H1 (cell line): ENCODE measurements around the gene PRSS53. TPM values are rescaled to one million over a fixed set of nuclear protein-coding genes. Genes with fewer than 3 reads are reported as not detected.

ENCODE experiments used
- CTCF ChIA-PET: fragments of 300-600 bp; sonication (Branson Sonifier 250); formaldehyde crosslinking; loops from one replicate; lab custom pipeline; 2021; ENCODE audit not compliant: partially characterized antibody; lab: Charles Lee
- POLR2A ChIA-PET: fragments of 300-600 bp; sonication (Branson Sonifier 250); formaldehyde crosslinking; loops from one replicate; lab custom pipeline; 2021; ENCODE audit warnings: inconsistent platforms; ENCODE audit not compliant: partially characterized antibody; lab: Charles Lee
- DNase-seq, 2 experiments: peaks; one replicate each; pipeline versions ENCODE4 v3.0.0 to v3.0.0-alpha.2; 2010 to 2022; ENCODE audit warnings: low spot score in 2 of 2, low read depth in 1 of 2, mixed read lengths in 1 of 2
- FAIRE-seq: peaks from 2 replicates; lab custom pipeline; 2011; peaks lifted over from hg19 to GRCh38; lab: Jason Lieb, UNC
- H2AFZ ChIP-seq: 2 replicates; pipeline ENCODE4 v1.8.1; 2012; ENCODE audit warnings: low read length, inconsistent platforms
- H2AK5ac ChIP-seq: 2 replicates; pipeline ENCODE4 v1.6.1; 2013; ENCODE audit warnings: low read depth, low read length
- H2BK120ac ChIP-seq: replicated peaks from 2 replicates; pipeline ENCODE3; 2013; ENCODE audit warnings: low read depth, low read length, inconsistent platforms
- H2BK12ac ChIP-seq: 2 replicates; pipeline ENCODE4 v1.6.1; 2013; ENCODE audit warnings: low read depth, low read length
- H2BK15ac ChIP-seq: 2 replicates; pipeline ENCODE4 v1.6.1; 2013; ENCODE audit warnings: low read length
- H2BK20ac ChIP-seq: 2 replicates; pipeline ENCODE4 v1.6.1; 2013; ENCODE audit warnings: low read length
- H2BK5ac ChIP-seq: 2 replicates; pipeline ENCODE4 v1.6.1; 2013; ENCODE audit warnings: low read depth, low read length
- H3K14ac ChIP-seq: 2 replicates; pipeline ENCODE4 v1.6.1; 2013; ENCODE audit warnings: inconsistent platforms; ENCODE audit not compliant: insufficient read length
- H3K18ac ChIP-seq: 2 replicates; pipeline ENCODE4 v1.6.1; 2013; ENCODE audit warnings: low read length; ENCODE audit errors: extremely low read depth
- H3K23ac ChIP-seq: 2 replicates; pipeline ENCODE4 v1.6.1; 2013; ENCODE audit warnings: inconsistent platforms; ENCODE audit not compliant: insufficient read length
- H3K23me2 ChIP-seq: 2 replicates; pipeline ENCODE4 v1.6.1; 2013; ENCODE audit warnings: low read depth, low read length
- H3K27ac ChIP-seq: 2 replicates; pipeline ENCODE4 v1.6.1; 2011; ENCODE audit warnings: low read depth, low read length, inconsistent platforms
- H3K27me3 ChIP-seq, 4 experiments: replicated peaks in 1 of 4; 1 replicate in 1 of 4; 2 replicates in 3 of 4; pipeline versions ENCODE4 v1.6.1 to v1.8.1; 2011 to 2013; ENCODE audit warnings: low read length in 3 of 4, mild to moderate bottlenecking in 3 of 4, inconsistent platforms in 2 of 4, mixed read lengths in 2 of 4, moderate library complexity in 1 of 4; ENCODE audit not compliant: control insufficient read depth in 3 of 4, insufficient read depth in 3 of 4; ENCODE audit errors: extremely low read depth in 1 of 4
- H3K36me3 ChIP-seq, 4 experiments: 2 replicates each; pipeline versions ENCODE4 v1.6.1 to v1.8.1; 2011 to 2013; ENCODE audit warnings: mild to moderate bottlenecking in 4 of 4, low read length in 3 of 4, moderate library complexity in 2 of 4, control low read depth in 1 of 4, inconsistent platforms in 1 of 4; ENCODE audit not compliant: insufficient read depth in 4 of 4, control insufficient read depth in 2 of 4
- H3K4ac ChIP-seq: replicated peaks from 2 replicates; pipeline ENCODE3; 2013; ENCODE audit warnings: low read length, low read depth, mixed read lengths, inconsistent platforms; ENCODE audit not compliant: insufficient read length
- H3K4me1 ChIP-seq, 4 experiments: replicated peaks in 1 of 4; 1 replicate in 1 of 4; 2 replicates in 3 of 4; pipeline versions ENCODE4 v1.6.1 to v1.8.1; 2011 to 2013; ENCODE audit warnings: low read length in 3 of 4, inconsistent platforms in 2 of 4, mixed read lengths in 1 of 4; ENCODE audit not compliant: insufficient read depth in 4 of 4, control insufficient read depth in 3 of 4
- H3K4me2 ChIP-seq, 2 experiments: 2 replicates each; pipeline versions ENCODE4 v1.6.1 to v1.8.1; 2011 to 2013; ENCODE audit warnings: low read depth in 2 of 2, low read length in 2 of 2, control low read depth in 1 of 2, inconsistent platforms in 1 of 2, mild to moderate bottlenecking in 1 of 2; ENCODE audit not compliant: insufficient read depth in 1 of 2
- H3K4me3 ChIP-seq, 4 experiments: fragments of 200-600, 300-600 bp in 1 of 4; sonication (generic), shearing (Covaris generic), sonication (Bioruptor Twin) in 1 of 4; 2 replicates each; pipeline versions ENCODE4 v1.5.1 to v1.8.1; 2011 to 2016; ENCODE audit warnings: low read length in 4 of 4, low read depth in 3 of 4, control low read depth in 2 of 4, inconsistent platforms in 2 of 4, mild to moderate bottlenecking in 2 of 4, mixed read lengths in 1 of 4, moderate library complexity in 1 of 4; ENCODE audit not compliant: insufficient read depth in 2 of 4; ENCODE audit errors: extremely low read depth in 1 of 4
- H3K56ac ChIP-seq: replicated peaks from 2 replicates; pipeline ENCODE3; 2013; ENCODE audit warnings: low read depth, mild to moderate bottlenecking, mixed read lengths, low read length, inconsistent platforms; ENCODE audit not compliant: insufficient read length
- H3K79me1 ChIP-seq: 2 replicates; pipeline ENCODE4 v1.6.1; 2013; ENCODE audit warnings: low read depth, low read length, control low read depth
- H3K79me2 ChIP-seq, 2 experiments: 2 replicates each; pipeline versions ENCODE4 v1.6.1 to v1.8.1; 2012 to 2013; ENCODE audit warnings: low read length in 2 of 2, mild to moderate bottlenecking in 2 of 2, inconsistent platforms in 1 of 2; ENCODE audit not compliant: insufficient read depth in 2 of 2, control insufficient read depth in 1 of 2
- H3K9ac ChIP-seq, 4 experiments: replicated peaks in 1 of 4; 1 replicate in 1 of 4; 2 replicates in 3 of 4; pipeline versions ENCODE4 v1.6.1 to v1.8.1; 2011 to 2013; ENCODE audit warnings: low read depth in 3 of 4, low read length in 3 of 4, control low read depth in 2 of 4, mild to moderate bottlenecking in 2 of 4, moderate library complexity in 2 of 4, inconsistent platforms in 1 of 4; ENCODE audit errors: extremely low read depth in 1 of 4
- H3K9me3 ChIP-seq, 2 experiments: 2 replicates each; pipeline versions ENCODE4 v1.6.1 to v1.8.1; 2012 to 2013; ENCODE audit warnings: mild to moderate bottlenecking in 2 of 2, moderate library complexity in 2 of 2, control low read depth in 1 of 2, inconsistent platforms in 1 of 2, low read depth in 1 of 2, low read length in 1 of 2, mixed read lengths in 1 of 2; ENCODE audit not compliant: insufficient read depth in 2 of 2
- H4K20me1 ChIP-seq, 2 experiments: replicated peaks in 1 of 2; 2 replicates each; pipeline versions ENCODE3 to v1.8.1; 2011 to 2013; ENCODE audit warnings: inconsistent platforms in 2 of 2, low read length in 2 of 2, mild to moderate bottlenecking in 1 of 2; ENCODE audit not compliant: insufficient read depth in 2 of 2, control insufficient read depth in 1 of 2
- H4K5ac ChIP-seq: 2 replicates; pipeline ENCODE4 v1.6.1; 2013; ENCODE audit warnings: low read length, low read depth, mixed read lengths, inconsistent platforms; ENCODE audit not compliant: insufficient read length
- H4K8ac ChIP-seq: 2 replicates; pipeline ENCODE4 v1.8.0; 2013; ENCODE audit warnings: mild to moderate bottlenecking, moderate library complexity, low read length, inconsistent platforms; ENCODE audit not compliant: insufficient read depth; ENCODE audit errors: extremely low read depth
- H4K91ac ChIP-seq: replicated peaks from 2 replicates; pipeline ENCODE3; 2013; ENCODE audit warnings: low read length, mixed read lengths, inconsistent platforms; ENCODE audit not compliant: insufficient read length
- ASH2L ChIP-seq: fragments of 200-600, 300-600 bp; sonication (generic); IDR thresholded peaks from one replicate; pipeline ENCODE4 v1.7.1; 2017; ENCODE audit warnings: low read length
- CBX8 ChIP-seq: fragments of 300-800, 300-1000 bp; sonication (generic); IDR thresholded peaks from 2 replicates; pipeline ENCODE4 v1.7.1; 2016; ENCODE audit warnings: low read depth, low read length, borderline replicate concordance
- FOSL1 ChIP-seq: IDR thresholded peaks from 2 replicates; pipeline ENCODE4 v1.6.1; 2011; ENCODE audit warnings: mild to moderate bottlenecking, low read depth, low read length, moderate library complexity; ENCODE audit not compliant: insufficient read depth
- HDAC6 ChIP-seq: IDR thresholded peaks from one replicate; pipeline ENCODE4 v1.7.1; 2012; ENCODE audit warnings: low read depth, mild to moderate bottlenecking, inconsistent platforms, low read length, moderate library complexity
- NANOG ChIP-seq: IDR thresholded peaks from 2 replicates; pipeline ENCODE4 v1.6.1; 2011; ENCODE audit warnings: low read length, low read depth, mild to moderate bottlenecking, inconsistent platforms; ENCODE audit not compliant: insufficient read depth, poor library complexity, severe bottlenecking
- RBBP5 ChIP-seq: IDR thresholded peaks from 2 replicates; pipeline ENCODE4 v1.7.1; 2012; ENCODE audit warnings: low read depth, mild to moderate bottlenecking, inconsistent platforms, low read length, moderate library complexity, borderline replicate concordance
- RFX5 ChIP-seq: IDR thresholded peaks from 2 replicates; pipeline ENCODE4 v1.6.1; 2011; ENCODE audit warnings: low read depth, low read length, improper control_type of control experiment, borderline replicate concordance
- RNF2 ChIP-seq: fragments of 200-900, 300-1000 bp; sonication (generic); IDR thresholded peaks from 2 replicates; pipeline ENCODE4 v1.7.1; 2016; ENCODE audit warnings: borderline replicate concordance, low read depth, mild to moderate bottlenecking, antibody characterized with exemption, low read length; ENCODE audit not compliant: poor library complexity, severe bottlenecking; ENCODE audit errors: missing control alignments
- RXRA ChIP-seq: IDR thresholded peaks from 2 replicates; pipeline ENCODE4 v1.6.1; 2011; ENCODE audit warnings: low read depth, mild to moderate bottlenecking, low read length, moderate library complexity; ENCODE audit not compliant: insufficient read depth
- SIN3A ChIP-seq, 2 experiments: IDR thresholded peaks in 1 of 2; conservative IDR thresholded peaks in 1 of 2; 2 replicates each; pipeline ENCODE4 v1.6.1; 2011 to 2012; ENCODE audit warnings: low read length in 2 of 2, improper control_type of control experiment in 1 of 2, low read depth in 1 of 2, mild to moderate bottlenecking in 1 of 2
- SRF ChIP-seq: IDR thresholded peaks from 2 replicates; pipeline ENCODE4 v1.6.1; 2011; ENCODE audit warnings: mild to moderate bottlenecking, low read depth, low read length, moderate library complexity
- TBP ChIP-seq: IDR thresholded peaks from 2 replicates; pipeline ENCODE4 v1.6.1; 2011; ENCODE audit warnings: low read depth, low read length, improper control_type of control experiment
- ZNF274 ChIP-seq: IDR thresholded peaks from 2 replicates; pipeline ENCODE4 v1.7.0; 2012; ENCODE audit warnings: low read length, borderline replicate concordance; ENCODE audit errors: extremely low read depth
- WGBS, 2 experiments: shearing (Covaris generic) in 1 of 2; methylation state at CpG; one replicate each; pipeline versions ENCODE4 v1.1.6 to v1.1.7; 2013 to 2015; ENCODE audit warnings: low lambda C conversion rate in 2 of 2, mixed read lengths in 2 of 2, inconsistent platforms in 1 of 2, low coverage in 1 of 2, missing lambda C conversion rate in 1 of 2; ENCODE audit not compliant: insufficient replicate concordance in 2 of 2, insufficient coverage in 1 of 2, insufficient read length in 1 of 2; ENCODE audit errors: extremely low coverage in 1 of 2, missing lambda C conversion rate in 1 of 2; 5-methylcytosine and 5-hydroxymethylcytosine counted together
- polyA plus RNA-seq, 7 experiments: library from polyadenylated mRNA; depleted of rRNA in 3 of 7; stranded (reverse) in 5 of 7; unstranded in 2 of 7; fragments of >200 nt in 5 of 7; fragments of 200-250 nt in 2 of 7; gene quantifications; 1 replicate in 5 of 7; 2 replicates in 1 of 7; 4 replicates in 1 of 7; pipeline versions ENCODE4 v1.2.1 to v1.2.3, GENCODE V29; 2011 to 2013; ENCODE audit warnings: missing spikeins in 2 of 7, mixed read lengths in 2 of 7
- total RNA-seq: library from RNA; stranded (reverse); fragmentation: NEBNext Ultra II Directional; extraction: Animal tissue kit (Norgen Biotek cat#: 25700); gene quantifications from 2 replicates; pipeline ENCODE4 v1.2.1, GENCODE V29; 2021

The PRSS53 gene
- total and polyA plus RNA-seq, 2 of the 8 experiments (the other 6 are each of a cell fraction or from before 2014, with no cell fraction given): 1.7 to 2.6 TPM

DNA sequence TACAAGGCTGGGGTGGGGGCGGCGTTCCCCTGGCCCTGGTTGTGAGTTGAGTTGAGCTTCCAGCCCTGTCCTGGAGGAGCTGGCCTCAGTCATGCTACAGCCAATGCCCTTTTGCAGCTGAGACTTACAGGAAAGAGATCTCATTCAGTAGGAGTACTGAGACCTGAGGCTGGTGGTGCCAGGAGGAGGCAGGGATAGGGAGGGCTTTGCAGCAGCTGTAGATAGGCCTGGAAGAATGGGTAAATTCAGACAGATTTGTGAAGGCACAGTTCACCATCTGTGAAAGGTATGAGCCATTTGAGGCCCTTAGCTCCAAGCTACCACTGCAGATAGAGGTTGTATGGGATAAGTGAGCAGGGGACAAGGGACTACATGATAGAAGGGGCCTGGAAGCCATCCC is 49.8 kb downstream of the PRSS53 start:
- Histone ChIP-seq H3K9ac (no peak overlapping the region), H3K9me3 (no peaks in the 10 kb centered on the region), H2BK120ac (no peak overlapping the region), H4K20me1 (peaks cover 0 to 5% of the 10 kb centered on the region in 2 experiments), H2AK5ac (no peak overlapping the region), H3K4ac (no peak overlapping the region), H2BK20ac (no peak overlapping the region), H3K27me3 (no peaks in the 10 kb centered on the region), H4K5ac (no peak overlapping the region), H2AFZ (no peak overlapping the region), H2BK5ac (no peak overlapping the region), H3K27ac (no peak overlapping the region), H3K23ac (no peak overlapping the region), H3K4me2 (no peak overlapping the region), H4K91ac (no peak overlapping the region), H3K79me1 (no peaks in the 10 kb centered on the region; the same call in 1 of the 2 replicates), H3K14ac (no peak overlapping the region), H3K23me2 (peaks cover 3% of the 10 kb centered on the region; the same call in 1 of the 2 replicates), H3K4me3 (no peak overlapping the region), H4K8ac (no peak overlapping the region), H2BK15ac (no peak overlapping the region), H2BK12ac (no peak overlapping the region), H3K4me1 (peaks cover 0 to 3% (median 0%) of the 10 kb centered on the region in 4 experiments; a peak in 3 of 7 replicates), H3K18ac (no peak overlapping the region), H3K56ac (no peak overlapping the region), H3K36me3 (peaks cover 0 to 7% (median 0%) of the 10 kb centered on the region in 4 experiments; a peak in 1 of 8 replicates), H3K79me2 (no peaks in the 10 kb centered on the region)
- 80% methylated on average over 2 of the region's 2 CpGs; no CpG with 5 or more reads in 1 of the 2 experiments for WGBS, 2 experiments
- DNase-seq (no peak), FAIRE-seq (no peak)
- ChIA-PET POLR2A (interaction anchor here (1.6 to 1.9 kb wide), 2 partner anchors 12 to 53 kb away, joined by 4 to 5 read pairs; no protein-coding TSS in a partner anchor), CTCF (interaction anchor here (1.5 kb wide), 2 partner anchors 16 to 53 kb away, joined by 3 to 4 read pairs; no protein-coding TSS in a partner anchor)
- TF ChIP-seq NANOG (no peak), RBBP5 (no peak), RNF2 (no peak), SIN3A (conservative IDR thresholded peaks at IDR 0.05 in 1 of 2, IDR thresholded peaks at IDR 0.05 in 1 of 2; ENCODE audit: low read depth in 1 of 2, low read length in 2 of 2) (no peak), TBP (no peak), RFX5 (no peak), FOSL1 (no peak), ASH2L (no peak), RXRA (no peak), SRF (no peak), CBX8 (no peak), HDAC6 (no peak), ZNF274 (no peak)
